Measurements from ENCODE around the gene NBAS.

- TF ChIP-seq POLR2AphosphoS5 (IDR thresholded peaks at IDR 0.05; ENCODE audit: borderline replicate concordance, low read depth, low read length) (no peak), FOXP2 (optimal IDR thresholded peaks at IDR 0.05; ENCODE audit: control extremely low read depth, extremely low read length, insufficient read depth) (no peak), EZH2 (IDR thresholded peaks at IDR 0.05) (no peak)
These were observed 40.8 kb downstream of the NBAS start for GRCh38 chr2:15520346-15520745.

Data from SK-N-MC (cell line).